ENCODE data around the gene ACAA1. TPM values are rescaled to one million over a fixed set of nuclear protein-coding genes. Genes with fewer than 3 reads are reported as not detected.
"Not testable (repeated sequence)": the region's sequence is repeated elsewhere in the genome, so short reads cannot be mapped to it uniquely, and the experiment has no call there.

The ACAA1 gene
- total and polyA plus RNA-seq, 10 donors: 68.4 to 120 (median 82.5) TPM

GRCh38 chr3:38138349-38139190 lies 1.6 kb upstream of the ACAA1 start, which contains the start of gene MYD88:
MYD88 (plus strand) TSS chr3:38138661; CDS start chr3:38138701, 40 bp downstream.
- intact Hi-C loops (cut with DNase I; ENCODE audit: low total_unique reads): no loop called here
- H3K27me3 ChIP-seq (replicated peaks in 1 of 7): no peaks in the 10 kb centered on the region
- 0 to 1% (median 1%) methylated on average over 50 to 65 of the region's 65 CpGs for WGBS, 5 donors
- peak in 2 of 3 donors; percentile 8 to 68 for TF ChIP-seq POLR2A (IDR thresholded peaks at IDR 0.05)
- TF ChIP-seq CTCF (IDR thresholded peaks at IDR 0.05 in 8 of 11, conservative IDR thresholded peaks at IDR 0.05 in 3 of 11): no peak
- TF ChIP-seq POLR2AphosphoS5 (IDR thresholded peaks at IDR 0.05): peak; percentile 83 to 94 (median 91)
- peaks cover 30 to 85% (median 56%) of the 10 kb centered on the region in 6 donors for H3K4me1 ChIP-seq
- H3K36me3 ChIP-seq: peaks cover under 1 to 51% (median 40%) of the 10 kb centered on the region in 6 donors
- no peaks in the 10 kb centered on the region for H3K9me3 ChIP-seq
- H3K27ac ChIP-seq: peak within 1 kb of the TSS; percentile 92 to 97 (median 96)
- DNase-seq: peak; percentile 99
- peak within 1 kb of the TSS; percentile 82 to 99 (median 96) for H3K4me3 ChIP-seq

GRCh38 chr3:38137615-38138348 lies 855 bp upstream of the ACAA1 start:
- Histone ChIP-seq H3K9me3 (no peaks in the 10 kb centered on the region), H3K36me3 (peaks cover 3 to 55% (median 47%) of the 10 kb centered on the region in 6 donors), H3K4me3 (peak overlapping the region; percentile 82 to 99 (median 96)), H3K27ac (peak overlapping the region; percentile 92 to 97 (median 96)), H3K4me1 (peaks cover 30 to 86% (median 63%) of the 10 kb centered on the region in 6 donors), H3K27me3 (replicated peaks in 1 of 7) (no peaks in the 10 kb centered on the region)
- peak; percentile 86 for DNase-seq
- WGBS, 5 donors: 13 to 17% (median 14%) methylated on average over 14 to 22 of the region's 22 CpGs
- intact Hi-C loops (cut with DNase I; ENCODE audit: low total_unique reads): no loop called here
- TF ChIP-seq POLR2AphosphoS5 (IDR thresholded peaks at IDR 0.05): no peak
- TF ChIP-seq CTCF (IDR thresholded peaks at IDR 0.05 in 8 of 11, conservative IDR thresholded peaks at IDR 0.05 in 3 of 11): peak in 1 of 11 experiments; percentile 21

- WGBS, 5 donors: 0 to 1% (median 0%) methylated on average over 11 to 20 of the region's 20 CpGs
- Histone ChIP-seq H3K27me3 (replicated peaks in 1 of 7) (no peaks in the 10 kb centered on the region), H3K36me3 (peaks cover 3 to 55% (median 45%) of the 10 kb centered on the region in 6 donors), H3K9me3 (no peaks in the 10 kb centered on the region), H3K4me3 (peak overlapping the region; percentile 82 to 99 (median 96)), H3K27ac (peak overlapping the region; percentile 75 to 97 (median 96)), H3K4me1 (peaks cover 30 to 88% (median 63%) of the 10 kb centered on the region in 6 donors)
- intact Hi-C loops (cut with DNase I; ENCODE audit: low total_unique reads): no loop called here
- TF ChIP-seq POLR2AphosphoS5 (IDR thresholded peaks at IDR 0.05): no peak
- no peak for TF ChIP-seq POLR2A (IDR thresholded peaks at IDR 0.05)
- no peak for TF ChIP-seq CTCF (IDR thresholded peaks at IDR 0.05 in 8 of 11, conservative IDR thresholded peaks at IDR 0.05 in 3 of 11)
- DNase-seq: no peak
Observed at GRCh38 chr3:38136393-38136776, 542 bp downstream of the ACAA1 start.

- H3K36me3 ChIP-seq: peaks cover 3 to 55% (median 43%) of the 10 kb centered on the region in 6 donors
- H3K9me3 ChIP-seq; H3K27me3 ChIP-seq (replicated peaks in 1 of 7); intact Hi-C loops (cut with DNase I; ENCODE audit: low total_unique reads); DNase-seq: not testable (repeated sequence)
- H3K4me3 ChIP-seq: peak overlapping the region; percentile 82 to 99 (median 96)
- peaks cover 30 to 88% (median 60%) of the 10 kb centered on the region in 6 donors for H3K4me1 ChIP-seq
- WGBS, 5 donors: 31 to 40% (median 35%) methylated on average over 10 of the region's 10 CpGs
- peak overlapping the region; percentile 75 to 97 (median 96) for H3K27ac ChIP-seq
Observed at GRCh38 chr3:38135621-38136277, 1.2 kb downstream of the ACAA1 start.

GRCh38 chr3:38134517-38135143 lies 2.3 kb downstream of the ACAA1 start:
- Histone ChIP-seq H3K27ac (peak overlapping the region in 2 of 8 donors; percentile 93 to 95), H3K4me3 (peak overlapping the region in 1 of 8 donors; percentile 91), H3K36me3 (peaks cover 3 to 57% (median 48%) of the 10 kb centered on the region in 6 donors), H3K4me1 (peaks cover 23 to 87% (median 52%) of the 10 kb centered on the region in 6 donors)
- intact Hi-C loops (cut with DNase I; ENCODE audit: low total_unique reads); H3K27me3 ChIP-seq (replicated peaks in 1 of 7); DNase-seq; H3K9me3 ChIP-seq: not testable (repeated sequence)
- WGBS, 5 donors: 91 to 94% (median 93%) methylated on average over 10 of the region's 10 CpGs
